Measurements from ENCODE around the gene C5orf15.

The C5orf15 gene

DNA sequence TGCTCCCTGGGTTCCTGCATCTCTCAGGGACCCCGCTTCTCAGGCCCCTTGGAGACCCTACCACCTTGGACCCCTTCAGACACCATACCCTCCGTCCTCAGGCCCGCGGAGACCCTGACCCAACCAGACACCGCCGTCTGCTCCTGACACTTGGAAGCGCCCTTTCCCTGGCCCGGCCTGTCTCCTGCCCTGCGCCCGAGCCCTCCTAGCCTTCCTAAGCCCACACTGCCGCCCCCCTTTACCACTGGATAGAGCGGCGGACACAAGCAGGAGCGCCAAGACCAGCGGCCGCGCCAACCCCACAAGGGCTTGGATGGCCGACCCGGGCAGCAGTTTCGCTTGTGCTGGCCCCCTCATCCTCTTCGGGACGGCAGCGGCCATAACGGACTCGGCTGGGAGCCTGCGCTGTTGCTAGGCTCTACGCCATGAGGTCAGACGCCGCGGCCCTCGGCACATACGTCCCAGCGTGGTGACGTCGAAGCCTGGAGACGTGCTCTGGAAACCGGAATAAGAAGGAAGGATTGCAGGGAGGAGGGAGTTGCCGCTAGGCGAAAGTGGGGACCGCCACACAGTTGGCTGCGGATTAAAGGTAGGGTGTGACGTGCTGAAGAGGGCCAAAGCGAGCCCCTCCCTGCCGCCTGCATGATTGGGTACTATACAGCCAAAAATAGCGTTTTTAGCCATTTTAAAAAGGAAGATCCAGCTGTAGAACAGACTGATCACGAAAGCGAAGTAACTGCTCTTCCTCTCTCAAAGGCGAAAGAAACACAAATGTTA is at the start of gene C5orf15:
TSS of gene C5orf15 (minus strand) at position 422 of the 777 bp plus-strand sequence. CDS start at position 381, 41 bp downstream.
- peak; percentile 86 for DNase-seq

DNA sequence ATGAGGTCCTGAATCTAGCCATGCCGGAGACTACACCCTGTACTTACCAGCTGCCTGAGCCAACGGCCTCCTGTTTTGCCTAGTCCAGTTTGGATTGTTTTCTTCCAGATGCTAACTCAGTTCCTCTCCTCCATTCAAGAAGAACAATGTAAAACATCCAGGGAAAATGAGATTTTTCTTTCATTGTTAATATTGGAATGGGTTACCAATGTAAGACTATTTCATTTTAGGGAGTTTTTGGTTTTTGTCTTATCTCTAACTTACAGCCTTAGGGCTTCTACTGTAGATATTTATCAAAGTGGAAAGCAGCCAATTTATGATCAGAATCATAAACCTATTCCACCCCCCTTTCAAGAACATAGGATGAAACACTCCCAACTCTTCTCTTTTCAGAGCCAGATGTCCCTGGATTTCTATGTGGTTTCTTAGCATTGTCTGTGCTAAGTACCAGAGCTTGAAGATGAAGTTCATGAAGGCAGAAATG is 39.9 kb upstream of the C5orf15 start:
- DNase-seq: no peak

DNA sequence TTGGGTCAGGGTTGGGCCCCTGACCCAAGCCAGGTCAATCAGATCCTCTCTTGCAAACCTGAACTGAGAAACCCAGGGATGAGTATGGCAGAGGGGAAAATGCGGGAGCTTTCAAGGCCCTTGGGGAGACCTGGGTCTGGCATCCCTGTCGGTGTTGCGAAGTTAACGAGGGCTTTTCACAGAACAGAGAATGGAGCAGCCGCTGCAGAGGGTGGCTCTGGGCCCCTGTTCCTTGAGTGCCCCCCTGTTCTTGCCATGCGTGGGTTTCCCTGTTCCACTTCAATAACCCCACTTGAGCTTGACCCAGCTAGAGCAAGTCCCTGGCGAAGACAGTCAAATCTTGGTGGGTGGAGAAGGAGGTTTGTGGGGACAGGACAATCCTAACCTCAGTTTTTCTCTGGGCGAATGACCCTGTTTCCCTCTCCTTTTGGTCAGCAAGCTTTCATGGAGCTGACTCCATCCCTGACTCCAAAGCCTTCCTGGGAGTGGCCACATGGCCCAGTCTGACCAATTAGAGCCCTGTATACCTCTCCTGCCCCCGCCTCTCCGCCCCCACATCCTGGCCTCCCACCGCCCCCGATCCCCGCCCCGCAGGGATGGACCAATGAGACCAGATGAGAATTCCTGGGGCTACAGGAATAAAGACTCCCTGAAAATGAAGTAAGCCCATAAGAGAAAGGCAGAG is 39.3 kb upstream of the C5orf15 start:
- no peak for DNase-seq

DNA sequence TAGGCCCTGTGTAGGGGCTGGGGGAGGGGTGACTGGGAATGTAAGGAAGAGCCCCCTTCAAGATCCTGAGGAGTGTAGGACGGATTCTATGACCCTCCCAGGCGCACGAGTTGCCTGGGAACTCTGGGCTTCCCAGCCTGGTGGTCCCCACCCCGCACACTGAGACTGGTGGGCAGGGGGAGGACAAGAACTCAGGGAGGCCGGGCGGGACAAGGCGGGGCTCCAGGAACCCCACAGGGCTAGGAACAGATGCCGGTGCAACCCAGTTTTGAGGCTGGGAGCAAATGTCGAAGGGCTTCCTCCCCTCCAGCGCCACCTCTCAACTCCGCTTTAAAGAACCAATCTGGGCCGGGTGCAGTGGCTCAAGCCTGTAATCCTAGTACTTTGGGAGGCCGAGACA is 37.7 kb upstream of the C5orf15 start:
- no peak for DNase-seq

DNA sequence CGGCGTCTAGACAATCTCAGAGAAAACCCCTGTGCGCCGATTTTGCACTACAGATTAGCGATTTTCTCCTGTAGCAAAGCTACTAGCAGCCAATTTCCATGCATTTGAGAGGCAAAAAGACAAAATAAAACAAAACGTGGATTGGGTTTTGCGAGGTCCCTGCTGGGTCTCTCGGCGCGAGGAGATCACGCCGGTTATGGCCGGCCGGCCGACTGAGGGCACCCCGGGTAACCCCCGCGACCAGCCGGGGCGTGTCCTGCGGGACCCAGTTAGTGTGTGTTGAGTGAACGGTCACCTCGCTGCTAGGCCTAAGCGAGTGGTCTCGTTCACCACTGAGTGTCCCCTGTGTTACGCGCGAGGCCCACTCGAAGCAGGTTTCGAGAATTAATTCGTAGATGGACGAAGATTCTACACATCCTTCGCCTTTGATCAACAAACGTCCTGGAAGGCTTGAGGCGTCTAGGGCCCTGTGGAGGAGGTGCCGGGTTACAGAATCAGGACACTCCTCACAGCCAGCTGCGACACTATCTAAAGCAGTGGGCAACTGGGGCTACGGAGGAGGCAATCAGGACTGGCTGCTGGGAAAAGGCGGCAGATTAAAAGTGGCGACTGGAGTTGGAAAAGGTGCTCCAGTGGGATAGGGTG is 37.1 kb upstream of the C5orf15 start:
- DNase-seq: no peak

DNA sequence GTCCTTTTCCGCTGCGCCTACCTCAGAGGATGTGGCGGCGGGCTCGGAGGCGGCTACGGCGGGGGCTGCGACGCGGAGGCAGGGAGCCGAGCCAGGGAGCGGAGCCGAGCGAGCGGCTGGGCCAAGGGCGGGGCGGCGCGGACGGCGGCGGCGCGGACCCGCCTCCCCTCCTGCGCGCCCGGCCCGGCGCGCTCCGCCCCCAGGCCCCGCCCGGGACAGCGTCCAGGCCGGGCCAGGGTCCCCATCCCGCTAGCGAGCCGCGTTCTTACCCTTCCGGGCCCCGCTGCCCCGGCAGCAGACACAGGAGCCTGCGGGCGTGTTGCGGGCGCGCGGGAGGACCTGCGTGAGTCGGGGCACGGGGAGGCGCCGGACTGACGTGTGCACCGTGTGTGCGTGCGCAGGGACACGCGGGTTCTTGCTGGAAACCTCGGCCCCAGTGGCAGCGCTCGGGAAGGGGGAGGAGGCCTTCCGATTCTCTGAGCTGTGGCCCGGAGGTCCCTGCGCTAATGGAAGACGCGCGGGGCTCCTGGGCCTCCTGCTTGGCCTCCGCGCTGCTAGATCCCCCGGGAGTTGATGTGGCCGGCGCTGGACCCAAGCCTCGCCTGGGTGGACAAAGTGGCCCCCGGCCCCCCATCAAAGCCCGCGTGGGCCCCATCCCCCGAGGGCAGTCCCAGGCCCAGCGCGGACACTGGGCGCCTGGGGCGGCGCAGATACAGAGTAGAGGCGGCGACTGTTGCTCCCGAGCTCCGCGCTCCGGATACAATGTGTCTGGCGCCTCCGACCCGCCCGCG is 36.4 kb upstream of the C5orf15 start, which contains the start of gene VDAC1:
TSS of gene VDAC1 (minus strand) at position 350 of the 791 bp plus-strand sequence. CDS start 11,963 bp downstream, outside the sequence.
- peak; percentile 73 to 83 for DNase-seq

DNA sequence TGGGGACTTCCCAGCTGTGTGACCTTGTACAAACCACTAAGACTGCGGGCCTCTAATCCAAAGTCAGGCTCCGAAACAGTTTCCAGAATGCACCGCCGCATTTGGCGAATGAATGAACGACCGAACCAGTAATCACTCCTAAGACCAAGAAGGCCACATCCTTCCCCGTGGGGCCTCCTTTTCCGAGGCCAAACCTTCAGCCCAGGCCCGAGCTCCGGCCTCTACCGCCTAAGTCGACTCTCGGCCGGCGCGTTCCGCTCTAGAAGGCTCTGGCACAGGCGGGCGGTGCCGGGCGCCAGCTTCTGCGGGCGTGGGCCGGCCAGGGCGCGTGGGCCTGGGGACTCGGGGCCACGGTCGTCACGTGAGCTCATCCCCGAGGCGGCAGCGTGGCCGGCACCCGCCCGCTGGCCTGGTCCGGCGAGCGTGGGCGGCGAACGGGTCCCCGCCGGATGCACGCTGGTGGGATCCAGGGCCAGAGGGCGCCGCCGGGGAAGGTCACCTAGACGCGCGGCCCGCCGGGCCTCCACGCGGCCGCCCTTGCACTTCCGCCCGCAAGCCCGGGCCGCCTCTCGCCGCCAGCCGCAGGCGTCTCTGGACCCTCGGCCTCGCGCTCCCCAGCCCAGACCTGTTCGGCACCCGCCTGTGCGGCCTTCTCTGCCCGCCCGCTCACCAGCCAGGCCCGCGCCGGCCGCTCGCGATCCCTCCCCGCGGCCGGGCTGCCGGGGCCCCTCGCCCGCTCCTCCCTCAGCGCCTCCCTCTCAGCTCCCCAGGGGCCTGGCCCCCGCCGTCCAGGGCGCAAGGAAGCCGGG is 35.6 kb upstream of the C5orf15 start:
- DNase-seq: peak; percentile 43 to 62

DNA sequence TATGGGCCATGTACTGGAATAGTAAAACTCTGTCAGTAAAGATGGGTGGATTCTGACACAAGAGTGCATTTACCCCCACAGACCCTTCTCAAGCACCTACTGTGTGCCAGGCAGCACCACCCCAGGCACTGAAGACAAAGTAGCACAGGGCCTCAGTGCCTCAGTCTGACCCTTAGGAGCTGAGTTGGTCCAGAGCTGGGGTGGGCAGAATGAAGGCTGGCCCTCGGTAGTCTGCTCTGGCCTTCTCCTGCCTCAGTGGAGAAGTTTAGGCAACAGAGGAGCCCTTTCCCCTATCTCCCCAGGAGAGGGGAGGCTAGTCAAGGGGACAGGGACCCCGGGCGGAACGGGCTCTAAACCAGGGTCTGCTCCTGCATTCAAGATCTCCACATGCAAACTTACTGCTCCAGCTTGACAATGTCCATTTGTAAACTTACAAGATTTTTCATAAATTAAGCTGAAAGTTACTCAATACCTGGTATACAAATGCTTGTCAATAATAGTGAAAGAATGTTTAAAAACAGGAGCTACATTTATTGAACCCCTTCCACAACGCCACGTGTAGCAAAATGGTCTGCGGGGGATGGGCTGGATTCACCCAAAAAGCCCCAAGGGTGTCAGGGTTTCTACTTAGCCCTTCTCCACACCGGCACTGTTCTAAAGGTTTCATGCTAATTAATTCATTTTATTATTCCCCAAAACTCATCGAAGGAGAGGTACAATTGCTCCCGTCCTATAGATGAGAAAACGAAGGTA is 34.8 kb upstream of the C5orf15 start:
- DNase-seq: peak; percentile 15 to 22

DNA sequence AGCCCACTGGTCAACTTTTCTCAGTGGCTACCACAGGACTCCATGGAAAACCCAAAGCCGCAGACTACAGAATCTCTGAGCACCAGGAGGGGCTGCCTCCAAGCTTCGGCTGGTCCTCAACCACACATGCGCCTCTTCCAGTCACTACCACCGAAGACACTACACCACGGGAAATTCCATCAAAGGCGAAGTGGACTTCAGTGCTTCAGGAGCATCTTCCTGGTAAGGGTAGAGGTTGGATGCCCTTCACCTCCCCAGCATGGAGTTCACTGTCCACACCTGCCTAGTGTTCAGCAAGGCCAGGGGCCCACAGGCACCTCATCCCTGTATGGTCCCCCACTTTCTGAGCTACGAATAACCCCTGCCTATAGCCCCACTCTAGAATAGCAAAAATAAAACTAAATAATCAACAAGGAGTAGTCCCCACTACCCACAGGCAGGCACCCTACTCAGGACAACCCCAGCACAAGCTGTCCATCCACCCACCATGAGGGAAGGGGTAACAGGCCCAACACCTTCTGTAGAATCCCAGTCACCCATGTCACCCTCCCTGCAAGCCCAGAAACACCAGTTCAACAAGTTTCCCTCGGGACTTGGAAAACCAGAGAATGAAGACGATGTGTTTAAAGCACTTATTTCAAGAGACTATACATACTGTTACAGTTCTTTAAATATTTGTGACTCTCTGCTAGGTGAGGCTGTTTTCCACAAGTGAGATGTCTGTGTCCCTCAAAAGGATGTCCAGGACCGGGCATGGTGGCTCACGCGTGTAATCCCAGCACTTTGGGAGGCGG is 33.7 kb upstream of the C5orf15 start:
- DNase-seq: no peak

DNA sequence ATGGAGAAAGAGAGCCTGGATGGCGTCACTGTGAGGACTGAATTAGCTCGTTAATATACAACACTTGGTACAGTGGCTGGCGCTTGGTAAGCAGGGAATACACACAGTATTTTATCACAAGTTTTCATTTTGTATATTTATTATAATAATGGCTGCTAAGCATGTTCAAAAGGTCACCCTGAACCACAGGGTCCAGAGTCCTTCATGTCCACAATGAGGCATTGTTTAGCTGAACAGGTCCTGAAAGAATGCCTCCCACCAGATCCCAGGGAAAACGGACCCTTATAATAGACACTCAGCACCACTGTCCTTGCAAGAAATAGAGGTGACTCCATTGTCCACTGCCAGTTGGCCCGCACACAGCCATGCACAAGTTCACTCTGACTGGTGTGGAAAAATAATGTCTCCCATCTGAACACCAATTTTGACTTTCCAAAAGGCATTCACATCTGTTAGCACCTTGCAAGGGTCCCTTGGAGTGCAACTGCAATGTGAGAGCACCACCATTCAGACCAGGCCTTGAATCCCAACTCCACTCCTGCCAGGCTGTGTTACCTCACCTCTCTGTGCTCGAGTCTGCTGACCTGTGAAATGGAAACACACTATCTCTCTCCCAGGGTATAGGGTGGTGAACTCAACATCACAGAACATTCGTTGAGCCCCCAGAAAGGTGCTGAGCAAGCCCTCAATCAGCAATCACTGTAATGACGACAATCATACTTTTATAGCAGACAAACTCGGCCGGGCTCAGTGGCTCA is 32.5 kb upstream of the C5orf15 start:
- no peak for DNase-seq

DNA sequence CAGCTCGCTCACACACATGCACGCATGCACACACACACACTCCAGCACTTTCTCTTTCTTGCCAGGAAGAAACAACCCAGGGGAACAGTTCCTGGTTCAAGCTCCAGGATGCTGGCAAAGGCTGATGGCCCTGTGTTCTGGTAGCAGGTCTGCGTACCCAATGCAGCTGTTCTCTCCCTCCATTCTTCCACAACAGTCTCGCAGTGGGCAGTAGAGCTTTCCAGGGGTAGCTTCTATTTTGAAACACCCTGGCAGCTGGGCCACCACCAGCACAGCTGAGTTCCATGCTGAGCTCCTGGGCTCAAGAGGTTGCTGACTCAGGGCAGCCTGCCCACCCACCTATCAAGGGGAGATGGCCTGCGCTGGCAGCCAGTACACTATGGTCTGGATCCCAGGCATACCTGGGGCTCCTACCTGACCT is 31.7 kb upstream of the C5orf15 start:
- no peak for DNase-seq

DNA sequence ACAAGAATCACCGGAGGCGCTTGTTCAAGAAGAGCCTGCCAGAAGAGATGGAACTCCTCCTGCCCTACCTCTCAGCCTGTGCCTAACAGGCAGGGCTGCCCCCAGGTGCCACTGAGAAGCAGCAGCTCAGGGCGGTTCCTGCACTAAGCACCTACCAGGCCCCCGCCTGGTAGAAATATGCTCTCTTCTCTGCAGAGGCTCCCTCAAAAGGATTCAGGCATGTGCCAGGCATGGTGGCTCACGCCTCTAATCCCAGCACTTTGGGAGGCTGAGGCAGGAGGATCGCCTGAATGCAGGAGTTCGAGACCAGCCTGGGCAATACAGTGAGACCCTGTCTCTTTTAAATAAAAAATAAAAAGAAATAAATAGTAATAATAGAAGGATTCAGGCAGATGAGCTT is 30.4 kb upstream of the C5orf15 start:
- DNase-seq: no peak

DNA sequence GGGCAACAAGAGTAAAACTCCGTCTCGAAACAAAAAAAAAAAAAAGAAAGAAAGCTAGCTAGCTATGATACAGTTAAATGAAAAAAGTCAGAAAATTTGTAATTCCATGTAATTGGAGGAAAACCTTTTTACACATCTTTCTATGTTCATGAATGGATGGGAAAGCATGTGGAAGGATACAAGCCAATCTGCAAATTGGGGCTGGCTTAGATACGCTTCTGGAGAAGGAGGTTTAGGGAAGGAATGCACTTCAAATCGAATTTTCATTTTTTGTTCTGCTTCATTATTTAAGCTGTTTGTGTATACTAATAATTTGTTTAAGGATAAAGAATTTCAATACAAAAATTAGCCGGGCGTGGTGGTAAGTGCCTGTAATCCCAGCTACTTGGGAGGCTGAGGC is 29.6 kb upstream of the C5orf15 start:
- no peak for DNase-seq

DNA sequence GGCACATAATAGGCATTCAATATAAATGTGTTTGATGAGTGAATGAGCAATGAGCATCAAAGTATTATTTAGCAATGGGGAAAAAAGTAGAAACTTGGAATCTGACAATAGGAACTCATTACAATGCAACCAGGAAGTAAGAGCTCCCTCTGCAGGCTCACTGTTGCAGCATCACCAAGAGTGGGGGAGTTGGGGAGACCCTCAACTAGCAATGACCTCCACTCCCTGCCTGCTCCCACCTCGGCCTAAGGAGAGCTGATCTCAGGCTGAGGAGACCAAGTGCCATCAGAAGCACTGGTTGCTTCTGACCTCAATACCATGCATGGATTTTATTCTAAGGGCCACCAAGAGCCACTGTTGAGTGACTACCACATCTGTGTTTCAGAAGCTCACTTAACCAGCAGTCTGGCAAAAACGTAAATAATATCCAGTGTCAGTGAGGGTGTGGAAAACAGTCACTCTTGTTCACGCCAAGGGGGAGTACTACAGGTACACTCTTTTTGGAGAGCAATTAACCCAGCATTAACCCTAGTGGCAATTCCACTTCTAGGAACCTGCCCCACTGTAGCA is 28.3 kb upstream of the C5orf15 start:
- DNase-seq: no peak

DNA sequence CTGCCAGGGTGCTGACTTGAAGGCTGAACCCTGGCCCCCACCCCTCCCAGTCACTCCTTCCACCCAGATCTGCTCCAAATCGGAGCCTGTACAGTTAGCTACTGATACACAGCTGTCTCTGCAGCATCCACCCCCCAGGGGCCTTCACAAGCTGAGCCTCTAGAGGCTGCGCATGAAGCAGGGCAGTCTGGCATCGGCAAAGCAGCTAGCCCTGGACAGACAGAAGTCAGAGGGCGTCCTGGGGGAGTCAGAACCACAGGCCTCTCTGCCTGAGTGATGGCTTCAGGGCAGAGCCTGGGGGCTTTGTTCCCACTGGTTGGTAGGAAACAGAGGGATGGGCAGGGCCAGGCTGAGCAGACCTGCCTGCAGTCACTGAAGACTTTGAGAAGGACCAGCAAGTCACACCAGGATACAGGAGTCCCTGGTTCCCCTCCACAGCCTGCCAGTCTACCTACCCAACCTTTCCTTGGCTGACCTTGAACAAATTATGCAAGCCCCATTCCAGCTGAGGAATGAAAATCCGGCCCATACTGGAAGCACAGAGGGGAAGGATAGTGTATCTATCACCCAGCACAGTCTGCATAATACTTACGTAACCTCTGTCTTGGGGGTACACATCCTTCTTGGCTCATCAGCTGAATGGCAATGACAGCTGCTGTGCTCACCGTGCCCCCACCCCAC is 27.6 kb upstream of the C5orf15 start:
- DNase-seq: no peak

DNA sequence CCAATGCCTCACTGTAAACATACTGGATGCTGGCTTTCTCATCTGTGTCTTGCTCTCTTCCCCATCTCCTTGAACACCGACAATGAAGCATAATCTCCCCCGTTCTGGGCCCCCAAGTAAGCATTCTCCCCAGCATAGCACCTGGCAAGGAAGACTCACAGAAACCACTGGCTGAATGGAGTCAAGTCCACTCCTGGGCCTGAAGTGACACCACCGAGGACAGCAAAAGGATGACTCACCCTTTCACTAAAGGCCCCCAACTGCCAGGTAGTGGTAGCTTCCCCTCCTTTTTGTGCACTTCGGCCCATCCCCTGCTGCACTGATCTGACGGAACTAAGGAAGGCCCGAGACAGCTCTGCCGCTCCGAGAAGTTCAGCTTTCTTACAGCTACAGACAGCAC is 26.9 kb upstream of the C5orf15 start:
- no peak for DNase-seq

DNA sequence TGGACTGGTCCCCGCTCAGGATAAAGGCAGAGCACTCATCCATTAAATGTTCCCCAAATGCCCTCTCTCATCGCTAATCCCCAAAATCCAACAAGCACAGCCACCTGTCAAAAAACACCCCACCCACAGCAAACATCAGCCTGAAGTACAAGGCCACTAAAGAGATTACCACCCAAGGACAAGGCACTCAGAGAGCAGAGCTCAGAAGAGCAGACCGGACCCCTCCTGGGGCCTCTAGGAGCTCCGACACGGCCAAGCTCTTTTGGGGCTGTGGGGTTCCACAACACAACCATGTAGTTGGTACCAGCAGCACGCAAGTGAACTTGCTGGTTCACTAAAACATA is 26.5 kb upstream of the C5orf15 start:
- DNase-seq: no peak

DNA sequence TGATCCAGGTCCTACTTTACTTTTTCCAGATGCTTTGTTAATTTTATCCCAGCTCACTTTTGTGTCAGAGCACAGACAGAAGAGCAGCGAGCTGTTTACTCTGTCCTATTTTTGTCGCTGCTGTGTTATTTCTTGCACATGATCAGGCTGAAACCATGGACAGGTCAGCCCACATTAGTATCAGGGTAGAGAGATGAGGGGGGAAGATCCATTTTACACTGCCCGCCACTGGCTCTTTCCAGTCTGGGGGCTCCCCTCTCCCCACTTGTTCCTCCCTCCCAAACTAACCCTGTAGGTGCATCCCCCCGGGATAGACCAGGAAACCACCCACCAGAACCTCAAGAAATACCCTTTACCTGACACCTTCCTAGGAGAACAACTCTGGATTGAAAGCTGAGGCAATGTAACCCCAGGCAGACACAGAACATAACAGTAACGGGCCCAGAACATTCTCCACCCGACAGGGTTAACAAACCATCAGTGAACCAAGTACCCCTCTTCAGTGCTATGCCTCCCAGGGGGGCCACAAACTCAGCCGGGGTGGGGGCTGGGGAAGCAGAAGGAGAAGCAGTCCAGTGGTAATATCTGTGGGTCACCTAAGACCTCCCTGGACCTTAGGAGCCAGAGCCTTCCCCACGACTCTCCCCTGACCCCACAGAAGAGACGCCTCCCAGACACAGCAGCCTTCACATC is 26.0 kb upstream of the C5orf15 start:
- no peak for DNase-seq
